ENCODE results near the gene PRSS38.

DNA sequence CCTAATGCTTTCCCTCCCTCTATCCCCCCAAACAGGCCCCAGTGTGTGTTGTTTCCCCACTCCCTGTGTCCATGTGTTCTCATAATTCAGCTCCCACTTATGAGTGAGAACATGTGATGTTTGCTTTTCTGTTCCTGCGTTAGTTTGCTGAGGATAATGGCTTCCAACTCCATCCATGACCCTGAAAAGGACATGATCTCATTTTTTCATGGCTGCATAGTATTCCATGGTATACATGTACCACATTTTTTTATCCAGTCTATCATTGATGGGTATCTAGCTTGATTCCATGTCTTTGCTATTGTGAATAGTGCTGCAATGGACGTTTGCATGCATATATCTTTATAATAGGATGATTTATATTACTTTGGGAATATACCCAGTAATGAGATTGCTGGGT lies 8.7 kb downstream of the PRSS38 start:
- TF ChIP-seq POLR2A (IDR thresholded peaks at IDR 0.05), result no peak
- TF ChIP-seq, protein P1, sequence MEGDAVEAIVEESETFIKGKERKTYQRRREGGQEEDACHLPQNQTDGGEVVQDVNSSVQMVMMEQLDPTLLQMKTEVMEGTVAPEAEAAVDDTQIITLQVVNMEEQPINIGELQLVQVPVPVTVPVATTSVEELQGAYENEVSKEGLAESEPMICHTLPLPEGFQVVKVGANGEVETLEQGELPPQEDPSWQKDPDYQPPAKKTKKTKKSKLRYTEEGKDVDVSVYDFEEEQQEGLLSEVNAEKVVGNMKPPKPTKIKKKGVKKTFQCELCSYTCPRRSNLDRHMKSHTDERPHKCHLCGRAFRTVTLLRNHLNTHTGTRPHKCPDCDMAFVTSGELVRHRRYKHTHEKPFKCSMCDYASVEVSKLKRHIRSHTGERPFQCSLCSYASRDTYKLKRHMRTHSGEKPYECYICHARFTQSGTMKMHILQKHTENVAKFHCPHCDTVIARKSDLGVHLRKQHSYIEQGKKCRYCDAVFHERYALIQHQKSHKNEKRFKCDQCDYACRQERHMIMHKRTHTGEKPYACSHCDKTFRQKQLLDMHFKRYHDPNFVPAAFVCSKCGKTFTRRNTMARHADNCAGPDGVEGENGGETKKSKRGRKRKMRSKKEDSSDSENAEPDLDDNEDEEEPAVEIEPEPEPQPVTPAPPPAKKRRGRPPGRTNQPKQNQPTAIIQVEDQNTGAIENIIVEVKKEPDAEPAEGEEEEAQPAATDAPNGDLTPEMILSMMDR (IDR thresholded peaks at IDR 0.05), result no peak

All from esophagus squamous epithelium (tissue), 4 donors.